GM23338 (cell line): ENCODE results near the gene GATA5. TPM values are rescaled to one million over a fixed set of nuclear protein-coding genes. Genes with fewer than 3 reads are reported as not detected.
A peak's percentile ranks its signal among the peaks of the same experiment; 100 is the strongest.

Experiments
- ATAC-seq: fragments of 200-7000 bp; cut with Tn5 transposase; 3 replicates; pipeline ENCODE4 v1.9.1; 2020
- DNase-seq: peaks from one replicate; pipeline ENCODE4 v3.0.0-alpha.2; 2015; ENCODE audit warnings: low spot score
- H2AFZ ChIP-seq: fragments of 200-600 bp; sonication (generic); 2 replicates; pipeline ENCODE4 v1.8.0; 2016; ENCODE audit warnings: antibody characterized with exemption, mild to moderate bottlenecking, moderate library complexity
- H3F3A ChIP-seq: fragments of 200-600 bp; sonication (generic); replicated peaks from 2 replicates; pipeline ENCODE4 v1.8.0; 2017; ENCODE audit warnings: antibody characterized with exemption, mixed run types, low read depth
- H3K27ac ChIP-seq: fragments of 200-600 bp; sonication (generic); 2 replicates; pipeline ENCODE4 v1.6.1; 2016; ENCODE audit warnings: low read depth
- H3K27me3 ChIP-seq: fragments of 200-600 bp; sonication (generic); 2 replicates; pipeline ENCODE4 v1.8.0; 2016; ENCODE audit warnings: mild to moderate bottlenecking, mixed run types, moderate library complexity; ENCODE audit not compliant: insufficient read depth
- H3K36me3 ChIP-seq: fragments of 200-600 bp; sonication (generic); 2 replicates; pipeline ENCODE4 v1.8.0; 2016; ENCODE audit warnings: mild to moderate bottlenecking; ENCODE audit not compliant: insufficient read depth
- H3K4me1 ChIP-seq: fragments of 200-600 bp; sonication (generic); 2 replicates; pipeline ENCODE4 v1.8.0; 2016; ENCODE audit warnings: mild to moderate bottlenecking, moderate library complexity; ENCODE audit not compliant: insufficient read depth
- H3K4me2 ChIP-seq: fragments of 200-600 bp; sonication (generic); 2 replicates; pipeline ENCODE4 v1.7.1; 2017; ENCODE audit warnings: mixed run types
- H3K4me3 ChIP-seq: fragments of 200-600 bp; sonication (generic); 2 replicates; pipeline ENCODE4 v1.6.1; 2016; ENCODE audit warnings: mixed run types
- H3K79me2 ChIP-seq: fragments of 200-600 bp; sonication (generic); replicated peaks from 2 replicates; pipeline ENCODE4 v1.8.0; 2017; ENCODE audit warnings: mild to moderate bottlenecking; ENCODE audit not compliant: insufficient read depth
- H3K9me2 ChIP-seq: fragments of 200-600 bp; sonication (generic); 2 replicates; pipeline ENCODE4 v1.8.0; 2017; ENCODE audit not compliant: insufficient read depth
- H4K20me1 ChIP-seq: fragments of 200-600 bp; sonication (generic); replicated peaks from 2 replicates; pipeline ENCODE4 v1.8.0; 2017; ENCODE audit warnings: mild to moderate bottlenecking; ENCODE audit not compliant: insufficient read depth
- H3K27ac Mint-ChIP-seq: 2 replicates; pipeline ENCODE4 v1.8.0; 2020; ENCODE audit warnings: inconsistent platforms, mild to moderate bottlenecking, moderate library complexity, mixed read lengths
- H3K27me3 Mint-ChIP-seq: 3 replicates; pipeline ENCODE4 v1.8.0; 2022; ENCODE audit warnings: low read depth, mild to moderate bottlenecking, moderate library complexity, mixed read lengths, inconsistent platforms; ENCODE audit not compliant: insufficient read depth, poor library complexity
- H3K36me3 Mint-ChIP-seq: 3 replicates; pipeline ENCODE4 v1.8.0; 2021; ENCODE audit warnings: low read depth, mild to moderate bottlenecking, inconsistent platforms, moderate library complexity, mixed read lengths
- H3K4me1 Mint-ChIP-seq: 3 replicates; pipeline ENCODE4 v1.8.0; 2020; ENCODE audit warnings: mild to moderate bottlenecking, inconsistent platforms, mixed read lengths
- H3K4me3 Mint-ChIP-seq: 3 replicates; pipeline ENCODE4 v1.8.0; 2021; ENCODE audit warnings: moderate library complexity, mild to moderate bottlenecking, inconsistent platforms, mixed read lengths
- H3K9me3 Mint-ChIP-seq: 3 replicates; pipeline ENCODE4 v1.8.0; 2020; ENCODE audit warnings: moderate library complexity, mild to moderate bottlenecking, inconsistent platforms, mixed read lengths
- CREB1 ChIP-seq: fragments of 250-450 bp; sonication (Bioruptor Pico); IDR thresholded peaks from 2 replicates; pipeline ENCODE4 v1.5.0; 2020; ENCODE audit warnings: low read depth, mild to moderate bottlenecking, moderate library complexity
- CTCF ChIP-seq, 2 experiments: fragments of 200-600 bp in 1 of 2; sonication (generic) in 1 of 2; conservative IDR thresholded peaks; 2 replicates each; pipeline versions ENCODE4 v1.5.1 to v1.6.1; 2016 to 2017; ENCODE audit warnings: antibody characterized with exemption in 2 of 2, low read depth in 2 of 2, mild to moderate bottlenecking in 2 of 2, moderate library complexity in 1 of 2
- EZH2 ChIP-seq: fragments of 200-600 bp; sonication (generic); IDR thresholded peaks from one replicate; pipeline ENCODE4 v1.8.0; 2017; ENCODE audit warnings: antibody characterized with exemption, mild to moderate bottlenecking, low read depth; ENCODE audit not compliant: unreplicated experiment
- EZH2phosphoT487 ChIP-seq: fragments of 200-600 bp; sonication (generic); IDR thresholded peaks from one replicate; pipeline ENCODE4 v1.8.1; 2018; ENCODE audit warnings: antibody characterized with exemption; ENCODE audit not compliant: unreplicated experiment
- NANOG ChIP-seq: IDR thresholded peaks from 2 replicates; pipeline ENCODE4 v1.6.1; 2016; ENCODE audit warnings: antibody characterized with exemption, borderline replicate concordance
- STAT1 ChIP-seq: IDR thresholded peaks from one replicate; pipeline ENCODE4 v1.6.1; 2016; ENCODE audit warnings: antibody characterized with exemption; ENCODE audit not compliant: unreplicated experiment
- ZNF114 ChIP-seq: fragments of 250-450 bp; sonication (Bioruptor Pico); IDR thresholded peaks from 2 replicates; pipeline ENCODE4 v1.5.0; 2020; ENCODE audit warnings: mild to moderate bottlenecking, moderate library complexity
- ZNF331 ChIP-seq: fragments of 250-450 bp; sonication (Bioruptor Pico); IDR thresholded peaks from 2 replicates; pipeline ENCODE4 v1.5.0; 2020; ENCODE audit warnings: low read depth, mild to moderate bottlenecking, moderate library complexity
- polyA plus RNA-seq: library from polyadenylated mRNA; unstranded; fragments of >200 nt; fragmentation: Nextera tagmentation; extraction: Ambion mirVana; gene quantifications from 2 replicates; pipeline ENCODE4 v1.2.1, GENCODE V29; 2016
- total RNA-seq: library from RNA; depleted of rRNA; stranded (reverse); fragments of >200 nt; shearing (Covaris generic); gene quantifications from 2 replicates; pipeline ENCODE4 v1.2.3, GENCODE V29; 2014; rRNA removed

Gene GATA5
- total and polyA plus RNA-seq, 2 experiments from 2014 or later, result 0.60 to 0.73 TPM

GRCh38 chr20:62415354-62416111, 60.3 kb downstream of the GATA5 start:
- Histone ChIP-seq H3K9me2 (no peaks in the 10 kb centered on the region), H4K20me1 (no peaks in the 10 kb centered on the region), H3K36me3 (no peaks in the 10 kb centered on the region), H2AFZ (no peak overlapping the region), H3K4me2 (no peak overlapping the region), H3K4me1 (no peaks in the 10 kb centered on the region; the same call in 1 of the 2 replicates), H3K27ac (no peak overlapping the region), H3F3A (no peaks in the 10 kb centered on the region), H3K4me3 (no peak overlapping the region), H3K27me3 (no peaks in the 10 kb centered on the region), H3K79me2 (no peaks in the 10 kb centered on the region)
- no peak for ATAC-seq
- H3K4me1 Mint-ChIP-seq, result no peaks in the 10 kb centered on the region
- peaks cover 2% of the 10 kb centered on the region for H3K27me3 Mint-ChIP-seq
- DNase-seq, result no peak
- no peaks in the 10 kb centered on the region for H3K9me3 Mint-ChIP-seq
- no peak overlapping the region for H3K27ac Mint-ChIP-seq
- no peak overlapping the region for H3K4me3 Mint-ChIP-seq
- TF ChIP-seq CREB1 (CRISPR knock-in tag), result no peak
- no peak for TF ChIP-seq EZH2
- no peak for TF ChIP-seq EZH2phosphoT487
- no peak for TF ChIP-seq ZNF331 (CRISPR knock-in tag)
- no peak for TF ChIP-seq ZNF114
- no peaks in the 10 kb centered on the region for H3K36me3 Mint-ChIP-seq

- no peaks in the 10 kb centered on the region for H3K4me1 Mint-ChIP-seq
- no peak overlapping the region for H3K27ac ChIP-seq
- H3F3A ChIP-seq, result no peaks in the 10 kb centered on the region
- H3K4me2 ChIP-seq, result no peak overlapping the region
- no peak overlapping the region for H2AFZ ChIP-seq
- no peaks in the 10 kb centered on the region for H3K9me3 Mint-ChIP-seq
- no peak for TF ChIP-seq STAT1
- TF ChIP-seq EZH2phosphoT487, result no peak
- no peak for TF ChIP-seq EZH2
- TF ChIP-seq ZNF331 (CRISPR knock-in tag), result no peak
- TF ChIP-seq ZNF114, result no peak
- TF ChIP-seq NANOG, result no peak
- peak; percentile 35 to 60 for TF ChIP-seq CTCF (conservative IDR thresholded peaks at IDR 0.05; ENCODE audit: low read depth in 2 of 2)
- no peaks in the 10 kb centered on the region for H3K36me3 Mint-ChIP-seq
- ATAC-seq (peak; percentile 59), DNase-seq (peak; percentile 58)
- no peak overlapping the region for H3K4me3 Mint-ChIP-seq
- H3K27me3 ChIP-seq, result no peaks in the 10 kb centered on the region
- H3K4me1 ChIP-seq, result no peaks in the 10 kb centered on the region; the same call in 1 of the 2 replicates
- H3K79me2 ChIP-seq, result no peaks in the 10 kb centered on the region
- peaks cover 5% of the 10 kb centered on the region for H3K27me3 Mint-ChIP-seq
- no peak overlapping the region for H3K4me3 ChIP-seq
- H3K27ac Mint-ChIP-seq, result no peak overlapping the region
- no peaks in the 10 kb centered on the region for H3K36me3 ChIP-seq
- H3K9me2 ChIP-seq, result no peaks in the 10 kb centered on the region
- H4K20me1 ChIP-seq, result no peaks in the 10 kb centered on the region
Observed at GRCh38 chr20:62413896-62414481, 61.8 kb downstream of the GATA5 start.

Other genes with a start within 250 kb of the GATA5 start
- gene OSBPL2, start 237.5 kb downstream of the GATA5 start, total RNA-seq, result 24.2 and 31.2 TPM in 2 replicates
- 16.6 and 19.4 TPM in 2 replicates for gene OSBPL2, start 237.5 kb downstream of the GATA5 start, polyA plus RNA-seq
- gene ADRM1, start 173.0 kb downstream of the GATA5 start, total RNA-seq, result 223 and 243 TPM in 2 replicates
- 206 and 224 TPM in 2 replicates for gene ADRM1, start 173.0 kb downstream of the GATA5 start, polyA plus RNA-seq
- gene LAMA5, start 108.7 kb downstream of the GATA5 start, total RNA-seq, result 215 and 298 TPM in 2 replicates
- gene LAMA5, start 108.7 kb downstream of the GATA5 start, polyA plus RNA-seq, result 192 and 201 TPM in 2 replicates
- 759 and 964 TPM in 2 replicates for gene RPS21, start 88.9 kb downstream of the GATA5 start, total RNA-seq
- 2,298 and 2,471 TPM in 2 replicates for gene RPS21, start 88.9 kb downstream of the GATA5 start, polyA plus RNA-seq
- 12.6 and 12.7 TPM in 2 replicates for gene CABLES2, start 68.7 kb downstream of the GATA5 start, total RNA-seq
- 4.3 and 5.1 TPM in 2 replicates for gene CABLES2, start 68.7 kb downstream of the GATA5 start, polyA plus RNA-seq
- gene RBBP8NL, start 48.5 kb downstream of the GATA5 start, total RNA-seq, result 0.66 and 1.1 TPM in 2 replicates
- gene RBBP8NL, start 48.5 kb downstream of the GATA5 start, polyA plus RNA-seq, result 0.10 and 0.64 TPM in 2 replicates
- 38.3 and 41.6 TPM in 2 replicates for gene SLCO4A1, start 166.5 kb upstream of the GATA5 start, total RNA-seq
- 27.2 and 28.5 TPM in 2 replicates for gene SLCO4A1, start 166.5 kb upstream of the GATA5 start, polyA plus RNA-seq
- gene NTSR1, start 232.8 kb upstream of the GATA5 start, total RNA-seq, result 1.4 and 1.7 TPM in 2 replicates
- gene NTSR1, start 232.8 kb upstream of the GATA5 start, polyA plus RNA-seq, result 0.15 and 0.52 TPM in 2 replicates